NCI-H345 (cell line): ENCODE data around the gene UGDH.
"Not testable (repeated sequence)": the region's sequence is repeated elsewhere in the genome, so short reads cannot be mapped to it uniquely, and the experiment has no call there.

Experiments
- DNase-seq: peaks from one replicate; lab custom pipeline; 2025; lab: John Stamatoyannopoulos, UW

UGDH gene

DNA sequence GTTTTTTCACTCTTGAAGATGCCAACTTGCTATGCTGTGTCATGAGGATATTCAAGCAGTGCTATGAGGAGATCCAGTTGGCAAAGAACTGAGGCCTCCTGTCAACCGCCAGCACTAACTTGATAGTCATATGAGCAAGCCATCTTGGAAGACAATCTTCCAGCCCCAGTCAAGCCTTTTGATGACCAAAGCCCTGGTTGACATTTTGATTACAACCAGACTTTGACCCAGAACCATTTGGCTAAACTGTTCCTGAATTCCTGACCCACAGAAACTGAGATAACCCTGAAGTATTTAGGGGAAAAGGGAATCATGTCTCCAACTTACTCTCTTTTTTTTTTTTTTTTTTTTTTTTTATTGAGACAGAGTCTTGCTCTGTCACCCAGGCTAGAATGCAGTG is 32.9 kb downstream of the UGDH start:
- DNase-seq = no peak

DNA sequence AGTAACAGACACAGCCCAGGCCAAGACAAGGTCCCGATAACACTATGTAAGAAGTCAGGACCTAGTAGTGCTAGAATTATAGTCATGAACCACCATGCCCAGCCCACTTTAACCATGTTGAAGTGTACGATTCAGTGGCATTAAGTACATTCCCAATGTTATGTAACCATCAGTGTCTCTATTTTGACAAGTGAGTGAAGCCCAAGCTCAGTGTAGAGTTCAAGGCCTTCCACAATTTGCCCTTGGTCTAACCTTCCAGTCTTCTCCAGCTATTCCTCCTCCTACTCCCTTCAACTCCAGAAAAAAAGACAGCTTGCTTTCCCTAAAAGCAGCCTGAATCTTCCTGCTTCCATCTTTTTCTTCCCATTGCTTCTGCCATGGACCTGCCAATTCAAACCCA is 36.9 kb downstream of the UGDH start:
- no peak for DNase-seq

DNA sequence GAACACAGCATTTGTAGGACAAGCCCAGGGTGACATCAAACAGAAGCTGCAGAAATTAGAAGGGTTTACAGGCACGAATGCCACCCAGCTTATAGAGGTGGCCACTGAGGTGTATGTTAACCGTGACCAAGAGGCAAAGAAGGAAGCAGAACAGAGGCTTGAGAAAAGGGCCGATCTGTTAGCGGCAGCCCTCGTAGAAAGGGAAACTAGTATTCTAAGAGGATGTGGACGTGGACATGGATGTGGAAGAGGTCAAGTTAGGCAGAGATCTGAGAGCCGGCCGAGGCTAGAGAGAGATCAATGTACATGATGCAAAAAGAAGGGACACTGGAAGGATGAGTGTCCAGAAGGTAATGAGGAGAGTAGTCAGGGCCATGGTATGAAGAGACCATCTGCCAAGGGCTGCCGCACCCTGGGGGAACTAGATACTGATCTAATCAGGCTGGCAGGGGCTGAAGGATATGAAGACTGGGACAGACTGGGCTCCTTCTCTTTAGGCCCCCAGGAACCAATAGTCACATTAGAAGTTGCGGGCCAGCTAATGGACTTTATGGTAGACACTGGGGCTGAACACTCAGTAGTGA is 40.9 kb downstream of the UGDH start:
- DNase-seq = no peak

DNA sequence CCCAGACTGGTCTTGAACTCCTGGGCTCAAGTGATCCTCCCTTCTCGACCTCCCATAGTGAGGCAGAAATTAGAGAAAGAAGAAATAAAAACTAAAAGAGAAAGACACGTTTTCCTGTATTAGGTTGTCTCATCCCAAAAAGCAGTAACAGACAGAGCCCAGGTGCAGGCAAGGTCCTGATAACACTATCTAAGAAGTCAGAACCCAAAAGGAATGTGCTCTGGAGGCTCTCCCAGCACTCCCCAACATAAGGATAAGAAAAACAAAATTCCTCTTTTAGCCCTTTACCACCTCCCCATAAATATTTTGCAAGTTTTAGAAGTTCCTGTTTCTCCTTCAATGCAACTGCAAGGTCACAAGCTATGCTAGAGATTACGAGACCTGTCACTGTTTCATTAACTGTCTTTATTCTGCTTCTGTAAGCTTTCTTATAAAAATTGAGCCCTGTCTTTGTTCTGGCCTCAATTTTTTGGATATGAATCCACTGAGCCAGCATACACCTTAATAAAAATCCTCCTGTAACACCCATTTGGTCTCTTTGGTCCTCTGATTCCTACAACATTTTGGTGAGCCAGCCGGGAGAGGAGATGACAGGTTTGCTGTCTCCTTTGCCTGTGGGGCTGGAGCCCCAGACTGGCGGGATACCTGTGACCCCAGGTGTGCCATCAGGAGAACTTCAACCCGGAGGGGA is 42.5 kb downstream of the UGDH start:
- no peak for DNase-seq

DNA sequence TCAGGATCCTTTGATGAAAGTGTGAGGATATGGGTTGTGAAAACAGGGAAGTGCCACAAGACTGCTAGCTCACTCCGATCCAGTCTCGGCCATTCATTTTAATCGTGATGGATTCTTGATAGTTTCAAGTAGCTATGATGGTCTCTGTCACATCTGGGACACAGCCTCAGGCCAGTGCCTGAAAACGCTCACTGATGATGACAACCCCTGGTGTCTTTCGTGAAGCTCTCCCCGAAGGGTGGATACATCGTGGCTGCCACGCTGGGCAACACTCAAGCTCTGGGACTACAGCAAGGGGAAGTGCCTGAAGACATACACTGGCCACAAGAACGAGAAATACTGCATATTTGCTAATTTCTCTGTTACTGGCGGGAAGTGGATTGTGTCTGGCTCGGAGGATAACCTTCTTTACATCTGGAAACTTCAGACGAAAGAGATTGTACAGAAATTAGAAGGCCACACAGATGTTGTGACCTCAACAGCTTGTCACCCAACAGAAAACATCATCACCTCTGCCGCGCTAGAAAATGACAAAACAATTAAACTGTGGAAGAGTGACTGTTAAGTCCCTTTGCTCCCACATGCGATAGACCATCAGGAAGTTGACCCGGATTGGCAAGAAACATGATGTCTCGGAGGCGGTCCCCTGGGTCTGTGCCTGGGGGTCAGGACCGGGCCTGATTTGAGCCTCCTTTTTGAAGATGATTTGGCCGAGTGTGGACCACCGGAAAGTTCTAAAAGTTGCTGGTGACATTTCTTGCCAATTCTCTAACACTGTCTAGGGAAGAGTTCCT is 46.1 kb downstream of the UGDH start:
- DNase-seq = no peak

- DNase-seq = no peak
Measured at GRCh38 chr4:39480251-39480650, 47.0 kb downstream of the UGDH start.

DNA sequence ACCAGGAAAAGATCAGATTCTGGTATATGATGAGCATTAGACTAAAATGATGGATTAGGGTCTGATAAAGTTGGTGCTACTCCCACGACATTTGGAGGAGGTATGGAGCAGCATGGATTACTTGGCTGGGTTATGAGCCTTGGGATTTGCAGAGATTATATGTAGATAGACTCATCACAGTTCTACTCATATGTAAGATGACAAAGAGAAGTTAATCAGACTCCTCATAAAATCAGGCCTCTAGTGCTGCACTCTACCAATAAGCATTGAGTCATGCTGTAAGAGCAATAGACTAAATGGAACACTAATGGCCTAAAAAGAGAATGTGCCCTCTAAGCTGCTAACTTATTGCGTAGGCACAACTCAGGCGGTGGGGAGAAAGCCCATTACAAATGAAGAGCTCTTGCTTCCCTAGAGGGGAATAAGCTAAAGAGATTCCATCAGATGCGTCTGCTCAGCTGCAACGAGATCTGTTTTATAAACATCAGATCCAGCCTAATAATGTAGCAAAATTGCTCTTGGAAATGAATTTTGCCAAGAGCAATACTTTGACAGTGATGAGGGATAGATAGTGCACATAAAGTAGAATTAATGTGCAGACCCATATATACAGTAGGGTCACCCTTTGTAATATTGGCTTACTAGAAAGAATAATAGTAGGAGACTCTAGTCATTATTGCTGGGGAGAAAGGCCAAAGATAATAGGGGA is 50.9 kb downstream of the UGDH start:
- DNase-seq = no peak

- DNase-seq = no peak
Measured at GRCh38 chr4:39472396-39472795, 54.8 kb downstream of the UGDH start.

- DNase-seq = no peak
Measured at GRCh38 chr4:39470402-39470801, 56.8 kb downstream of the UGDH start.

GRCh38 chr4:39469429-39470077 is 57.7 kb downstream of the UGDH start:
- peak; percentile 20 for DNase-seq

DNA sequence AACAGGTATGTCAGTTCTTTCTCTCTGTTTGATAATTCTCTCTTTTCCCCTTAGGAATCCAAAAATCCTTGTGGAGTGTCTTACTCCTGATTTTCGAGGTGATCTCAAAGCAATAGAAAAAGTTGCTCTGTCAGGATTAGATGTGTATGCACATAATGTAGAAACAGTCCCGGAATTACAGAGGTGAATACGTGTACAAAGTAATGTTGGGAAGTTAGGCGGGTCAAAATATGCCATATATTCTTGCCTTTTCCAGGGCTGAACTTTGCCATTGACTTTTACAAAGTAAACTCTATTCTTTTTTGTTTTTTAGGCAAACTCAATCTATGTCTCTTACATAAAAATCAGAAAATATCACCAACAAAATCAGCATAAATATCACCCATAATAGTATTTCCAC is 59.8 kb downstream of the UGDH start:
- no peak for DNase-seq

- DNase-seq = no peak
Measured at GRCh38 chr4:39466747-39467146, 60.5 kb downstream of the UGDH start.

DNA sequence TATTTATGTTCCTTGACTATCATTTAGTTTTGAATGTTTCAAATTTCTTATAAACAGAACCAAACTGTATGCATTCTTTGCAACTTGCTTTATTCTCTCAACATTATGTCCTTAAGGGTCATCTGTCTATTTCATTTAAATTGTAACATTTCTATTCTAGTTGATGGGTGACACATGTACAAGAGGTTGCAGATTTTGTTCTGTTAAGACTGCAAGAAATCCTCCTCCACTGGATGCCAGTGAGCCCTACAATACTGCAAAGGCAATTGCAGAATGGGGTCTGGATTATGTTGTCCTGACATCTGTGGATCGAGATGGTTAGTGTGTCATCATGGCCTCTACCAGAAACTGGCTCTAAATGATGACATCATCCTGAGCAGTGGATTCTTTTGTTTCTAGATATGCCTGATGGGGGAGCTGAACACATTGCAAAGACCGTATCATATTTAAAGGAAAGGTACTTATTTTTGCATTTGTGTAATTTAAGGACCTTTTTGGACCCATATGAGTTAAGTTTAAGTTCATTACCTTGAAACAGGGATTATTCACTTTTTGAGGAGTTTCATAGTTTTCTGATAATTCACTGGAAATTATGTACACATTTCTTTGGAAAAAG is 62.2 kb downstream of the UGDH start:
- no peak for DNase-seq

DNA sequence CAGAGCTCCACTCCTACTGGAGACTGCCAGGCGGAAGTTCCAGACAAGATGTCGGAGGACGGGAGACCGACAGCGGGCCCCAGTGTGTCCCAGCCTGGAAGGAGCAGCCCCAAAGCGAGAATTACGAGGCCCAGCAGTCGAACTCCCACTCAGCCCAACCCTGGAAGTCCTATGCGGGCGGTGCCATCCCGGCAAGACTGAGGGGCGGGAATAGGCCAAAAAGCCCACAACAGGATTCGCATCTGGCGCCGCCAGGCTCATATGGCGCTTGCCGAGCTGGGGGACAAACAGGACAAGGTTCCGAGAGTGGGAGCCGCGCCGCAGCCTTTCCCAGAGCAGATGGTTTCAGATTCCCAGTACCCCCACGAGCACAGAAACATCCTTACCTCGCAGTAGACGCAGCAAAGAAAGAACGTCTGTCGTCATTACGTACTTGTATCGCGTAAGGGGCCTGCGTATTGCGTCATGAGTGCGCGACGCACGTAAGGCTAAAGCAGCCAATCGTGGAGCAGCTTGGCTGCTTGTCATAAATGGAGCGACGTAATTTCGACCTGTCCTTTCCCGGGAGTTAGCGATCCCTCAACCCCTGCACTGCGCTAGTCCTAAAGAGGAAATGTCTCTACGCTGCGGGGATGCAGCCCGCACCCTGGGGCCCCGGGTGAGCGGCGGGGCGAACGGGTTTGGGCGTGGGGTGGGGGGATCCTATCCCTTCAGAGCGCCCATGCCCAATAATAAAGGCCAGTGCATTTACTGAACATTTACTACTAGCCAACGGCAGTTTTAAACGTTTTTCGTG is 68.5 kb downstream of the UGDH start, which contains the start of the genes LIAS and RPL9:
Gene LIAS, plus strand, starts transcription at position 552 of the 796 bp plus-strand sequence. Its CDS starts 62 bp downstream, at position 614.
Gene RPL9, minus strand, starts transcription at position 418 of the 796 bp plus-strand sequence. CDS start 483 bp downstream, outside the sequence.
- peak; percentile 96 for DNase-seq

GRCh38 chr4:39458161-39458504 is 69.1 kb downstream of the UGDH start:
- DNase-seq = not testable (repeated sequence)

- DNase-seq = no peak
Measured at GRCh38 chr4:39456946-39457763, 70.1 kb downstream of the UGDH start.

DNA sequence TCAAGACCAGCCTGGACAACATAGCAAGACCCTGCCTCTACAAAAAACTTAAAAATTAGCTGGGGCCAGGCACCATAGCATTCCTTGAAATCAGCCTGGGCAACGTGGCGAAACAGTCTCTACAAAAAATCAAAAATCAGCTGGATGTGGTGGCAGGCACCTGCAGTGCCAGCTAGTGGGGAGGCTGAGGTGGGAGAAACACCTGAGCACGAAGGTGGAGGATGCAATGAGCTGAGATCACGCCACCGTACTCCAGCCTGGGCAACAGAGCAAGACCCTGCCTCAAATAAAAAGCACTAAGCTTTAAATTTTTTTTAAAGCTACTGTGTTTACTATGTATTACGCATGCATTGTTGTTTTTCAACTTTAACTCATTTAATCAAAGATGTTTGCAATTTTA is 71.8 kb downstream of the UGDH start:
- DNase-seq = no peak

DNA sequence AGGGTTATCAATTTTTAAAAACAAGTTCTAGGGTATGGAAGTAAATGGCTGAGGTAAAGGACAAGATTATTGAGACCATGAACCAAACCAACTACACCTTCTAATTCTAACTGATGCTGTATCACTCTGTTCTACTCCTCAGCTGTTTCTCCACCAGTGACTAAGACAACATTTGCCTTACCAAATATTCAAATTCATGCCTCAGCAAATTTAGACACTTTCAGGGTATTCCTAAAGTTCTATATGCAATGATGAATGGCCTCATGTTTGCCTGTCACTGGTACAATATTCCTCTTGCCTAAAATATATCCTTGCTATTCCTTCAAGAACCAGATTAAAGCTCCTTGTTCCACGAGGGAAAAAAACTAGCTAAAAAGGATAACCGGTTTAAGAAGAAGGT is 73.5 kb downstream of the UGDH start:
- no peak for DNase-seq

DNA sequence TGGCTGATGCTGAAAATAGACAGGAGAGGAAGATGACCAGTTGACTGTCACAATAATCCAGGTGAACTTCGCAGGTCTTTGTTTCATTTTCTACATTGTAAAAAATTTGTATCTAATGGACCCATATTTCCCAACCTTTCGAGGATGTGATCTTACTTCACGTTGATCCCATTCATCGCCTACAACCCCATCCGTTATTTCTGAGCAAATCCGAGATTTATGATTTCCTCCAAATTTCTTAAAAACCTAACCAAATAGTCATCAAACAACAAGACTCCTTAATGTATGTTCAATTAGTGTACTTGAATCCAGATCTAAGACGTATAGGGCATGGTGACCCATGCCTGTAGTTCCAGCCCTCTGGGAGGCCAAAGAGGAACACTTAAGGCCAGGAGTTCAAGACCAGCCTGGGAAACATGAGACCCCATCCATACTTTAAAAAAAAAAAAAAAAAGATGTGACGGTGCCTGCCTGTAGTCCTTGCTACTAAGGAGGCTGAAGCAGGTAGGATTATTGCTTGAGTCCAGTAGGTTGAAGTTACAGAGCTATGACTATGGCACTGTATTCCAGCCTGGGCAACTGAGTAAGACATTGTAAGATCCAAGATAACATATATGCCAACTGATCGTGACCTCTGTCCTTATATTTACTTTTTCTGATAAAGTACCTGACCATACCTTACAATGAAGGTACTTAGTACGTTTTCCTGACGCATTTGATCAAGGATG is 74.2 kb downstream of the UGDH start:
- no peak for DNase-seq
